Tibial artery (tissue), 4 donors: ENCODE measurements around the gene THAP2.

Experiments
- DNase-seq, 2 donors: peaks; one replicate each; pipeline ENCODE4 v3.0.0-alpha.2; 2019
- H3K27ac ChIP-seq, 2 donors: fragments of 200-600 bp; sonication (generic) in 1 of 2; 1 replicate in 1 of 2; 2 replicates in 1 of 2; pipeline ENCODE4 v1.5.1; 2018 to 2019; ENCODE audit warnings: mild to moderate bottlenecking in 1 of 2
- H3K27me3 ChIP-seq, 2 donors: fragments of 200-600 bp; sonication (generic) in 1 of 2; one replicate each; pipeline versions ENCODE4 v1.5.1 to v1.6.0; 2016 to 2019
- H3K36me3 ChIP-seq, 3 donors: fragments of 200-600 bp; sonication (generic) in 2 of 3; one replicate each; pipeline ENCODE4 v1.5.1; 2016 to 2019; ENCODE audit warnings: mild to moderate bottlenecking in 2 of 3
- H3K4me1 ChIP-seq, 4 donors: fragments of 200-600 bp; sonication (generic) in 2 of 4; 1 replicate in 3 of 4; 2 replicates in 1 of 4; pipeline ENCODE4 v1.5.1; 2016 to 2019
- H3K4me3 ChIP-seq, 2 donors: fragments of 200-600 bp; sonication (generic) in 1 of 2; 1 replicate in 1 of 2; 2 replicates in 1 of 2; pipeline ENCODE4 v1.5.1; 2018 to 2019; ENCODE audit warnings: mild to moderate bottlenecking in 2 of 2
- H3K9me3 ChIP-seq, 3 donors: fragments of 200-600 bp; sonication (generic) in 1 of 3; one replicate each; pipeline ENCODE4 v1.5.1; 2016 to 2019
- intact Hi-C: fragments of 100-400 bp; cut with DNase I; formaldehyde crosslinking; loops from one replicate; pipeline ENCODE4 v1.15.0; 2023; ENCODE audit warnings: low total_unique reads
- TF ChIP-seq, protein P1 (sequence below), 2 experiments: fragments of 200-600 bp in 1 of 2; fragments of 450-650 bp in 1 of 2; IDR thresholded peaks; one replicate each; pipeline ENCODE4 v1.5.1; 2017 to 2019; ENCODE audit warnings: antibody characterized with exemption in 2 of 2, mild to moderate bottlenecking in 1 of 2, moderate library complexity in 1 of 2

THAP2 gene

DNA sequence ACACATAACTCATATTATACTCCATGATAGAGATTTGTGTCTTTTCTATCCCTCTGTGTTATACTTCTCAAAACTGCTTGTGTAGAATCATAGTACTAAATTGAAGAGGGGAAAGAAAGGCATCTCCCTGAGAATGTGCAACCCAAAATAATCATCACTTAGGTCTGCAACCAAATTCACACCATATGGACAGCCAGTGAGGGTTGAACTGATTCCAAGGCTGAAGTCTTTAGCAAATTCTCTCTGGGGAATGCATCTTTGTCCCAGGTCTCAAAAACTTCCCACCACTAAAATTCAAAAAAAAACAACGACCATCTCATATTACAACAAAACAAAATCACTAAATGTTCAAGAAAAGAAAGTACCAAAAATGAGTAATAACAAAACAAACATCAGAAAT lies 11.4 kb upstream of the THAP2 start:
- Histone ChIP-seq H3K36me3 (peaks cover 19 to 40% (median 29%) of the 10 kb centered on the region in 3 donors), H3K27ac (no peak overlapping the region), H3K27me3 (no peaks in the 10 kb centered on the region), H3K4me3 (no peak overlapping the region), H3K9me3 (peaks cover 0 to 4% (median 0%) of the 10 kb centered on the region in 3 donors), H3K4me1 (peaks cover 0 to 50% (median 5%) of the 10 kb centered on the region in 4 donors)
- intact Hi-C loops, result no loop called here
- no peak for DNase-seq
- TF ChIP-seq, protein P1, sequence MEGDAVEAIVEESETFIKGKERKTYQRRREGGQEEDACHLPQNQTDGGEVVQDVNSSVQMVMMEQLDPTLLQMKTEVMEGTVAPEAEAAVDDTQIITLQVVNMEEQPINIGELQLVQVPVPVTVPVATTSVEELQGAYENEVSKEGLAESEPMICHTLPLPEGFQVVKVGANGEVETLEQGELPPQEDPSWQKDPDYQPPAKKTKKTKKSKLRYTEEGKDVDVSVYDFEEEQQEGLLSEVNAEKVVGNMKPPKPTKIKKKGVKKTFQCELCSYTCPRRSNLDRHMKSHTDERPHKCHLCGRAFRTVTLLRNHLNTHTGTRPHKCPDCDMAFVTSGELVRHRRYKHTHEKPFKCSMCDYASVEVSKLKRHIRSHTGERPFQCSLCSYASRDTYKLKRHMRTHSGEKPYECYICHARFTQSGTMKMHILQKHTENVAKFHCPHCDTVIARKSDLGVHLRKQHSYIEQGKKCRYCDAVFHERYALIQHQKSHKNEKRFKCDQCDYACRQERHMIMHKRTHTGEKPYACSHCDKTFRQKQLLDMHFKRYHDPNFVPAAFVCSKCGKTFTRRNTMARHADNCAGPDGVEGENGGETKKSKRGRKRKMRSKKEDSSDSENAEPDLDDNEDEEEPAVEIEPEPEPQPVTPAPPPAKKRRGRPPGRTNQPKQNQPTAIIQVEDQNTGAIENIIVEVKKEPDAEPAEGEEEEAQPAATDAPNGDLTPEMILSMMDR (IDR thresholded peaks at IDR 0.05), result no peak

DNA sequence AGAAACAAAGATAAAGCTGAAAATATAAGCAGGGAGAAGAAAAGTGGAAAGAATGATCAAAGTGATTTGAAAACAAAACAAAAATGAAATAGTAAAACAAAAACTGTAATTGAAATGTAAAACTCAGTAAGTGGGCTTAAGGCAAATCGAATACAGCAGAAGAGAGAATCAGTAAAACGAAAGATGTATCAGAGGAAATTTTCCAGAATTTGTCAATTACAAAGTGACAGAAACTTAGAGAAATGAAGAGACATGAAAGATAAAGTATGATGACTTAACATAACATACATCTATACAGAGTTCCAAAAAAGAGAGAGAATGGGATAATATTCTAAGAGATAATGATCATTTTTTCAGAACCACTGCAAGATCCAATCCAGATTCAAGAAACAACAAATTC lies 11.0 kb upstream of the THAP2 start:
- H3K27ac ChIP-seq, result no peak overlapping the region
- H3K36me3 ChIP-seq, result peaks cover 24 to 44% (median 31%) of the 10 kb centered on the region in 3 donors
- intact Hi-C loops, result no loop called here
- H3K4me3 ChIP-seq, result no peak overlapping the region
- TF ChIP-seq, protein P1 (IDR thresholded peaks at IDR 0.05), result no peak
- peaks cover 0 to 4% (median 0%) of the 10 kb centered on the region in 3 donors for H3K9me3 ChIP-seq
- no peaks in the 10 kb centered on the region for H3K27me3 ChIP-seq
- peaks cover 0 to 50% (median 3%) of the 10 kb centered on the region in 4 donors for H3K4me1 ChIP-seq
- no peak for DNase-seq

DNA sequence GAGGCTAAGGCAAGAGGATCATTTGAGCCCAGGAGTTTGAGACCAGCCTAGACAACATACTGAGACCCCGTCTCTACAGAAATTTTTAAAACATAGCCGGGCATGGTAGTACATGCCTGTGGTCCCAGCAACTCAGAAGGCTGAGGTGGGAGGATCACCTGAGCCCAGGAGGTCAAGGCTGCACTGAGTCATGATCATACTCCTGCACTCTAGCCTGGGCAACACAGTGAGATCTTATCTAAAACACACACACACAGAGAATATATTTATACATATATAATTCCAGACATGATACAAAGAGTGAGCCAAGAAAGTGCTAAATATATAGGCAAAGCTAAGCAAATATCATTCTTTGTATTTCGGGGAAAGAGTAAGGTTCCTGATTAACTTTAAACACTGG lies 9.9 kb upstream of the THAP2 start:
- Histone ChIP-seq H3K4me1 (peaks cover 0 to 47% (median 3%) of the 10 kb centered on the region in 4 donors), H3K4me3 (no peak overlapping the region), H3K9me3 (peaks cover 0 to 4% (median 0%) of the 10 kb centered on the region in 3 donors), H3K27me3 (no peaks in the 10 kb centered on the region), H3K36me3 (peaks cover 28 to 55% (median 42%) of the 10 kb centered on the region in 3 donors), H3K27ac (no peak overlapping the region)
- TF ChIP-seq, protein P1 (IDR thresholded peaks at IDR 0.05), result no peak
- intact Hi-C loops, result no loop called here
- no peak for DNase-seq

DNA sequence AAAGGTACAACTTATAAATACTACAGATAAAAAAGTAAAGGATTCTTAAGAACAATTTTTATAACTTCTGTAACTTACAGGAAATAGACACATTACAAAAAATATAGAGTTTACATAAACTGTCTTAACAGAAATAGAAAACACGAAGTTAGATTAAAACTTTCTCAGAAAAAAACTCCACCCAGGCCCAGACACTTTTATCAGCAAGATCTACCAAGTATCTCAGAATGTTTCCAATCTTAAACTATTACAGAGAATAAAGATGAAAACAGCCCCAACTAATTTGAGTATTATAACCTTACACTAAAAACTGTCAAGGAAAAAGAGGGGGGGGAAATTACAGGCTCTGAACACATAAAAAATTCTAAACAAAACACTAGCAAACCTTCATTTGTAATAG lies 8.6 kb upstream of the THAP2 start:
- no peak overlapping the region for H3K27ac ChIP-seq
- no peak for DNase-seq
- H3K27me3 ChIP-seq, result no peaks in the 10 kb centered on the region
- peaks cover 37 to 55% (median 50%) of the 10 kb centered on the region in 3 donors for H3K36me3 ChIP-seq
- H3K4me1 ChIP-seq, result peaks cover 0 to 53% (median 4%) of the 10 kb centered on the region in 4 donors
- no peak overlapping the region for H3K4me3 ChIP-seq
- peaks cover 0 to 4% (median 0%) of the 10 kb centered on the region in 3 donors for H3K9me3 ChIP-seq
- TF ChIP-seq, protein P1 (IDR thresholded peaks at IDR 0.05), result no peak
- intact Hi-C loops, result no loop called here

DNA sequence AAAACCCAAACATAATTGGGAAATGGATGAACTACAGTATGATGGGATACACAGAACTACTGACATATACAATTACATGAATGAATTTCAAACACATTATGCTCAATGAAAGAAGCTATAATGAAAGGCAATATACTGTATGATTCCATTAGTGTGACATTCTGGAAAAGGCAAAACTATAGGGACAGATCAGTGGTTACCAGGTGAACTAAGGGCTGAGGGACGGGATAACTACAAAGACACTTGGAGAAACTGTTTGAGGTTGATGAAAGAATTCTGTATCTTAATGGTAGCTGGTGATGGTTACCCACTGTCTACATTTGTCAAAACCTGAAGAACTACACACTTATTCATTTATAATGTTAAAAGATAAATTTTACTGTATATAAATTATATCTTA lies 8.2 kb upstream of the THAP2 start:
- Histone ChIP-seq H3K4me3 (no peak overlapping the region), H3K36me3 (peaks cover 37 to 55% (median 50%) of the 10 kb centered on the region in 3 donors), H3K27ac (no peak overlapping the region), H3K4me1 (peaks cover 0 to 53% (median 7%) of the 10 kb centered on the region in 4 donors), H3K27me3 (no peaks in the 10 kb centered on the region), H3K9me3 (peaks cover 0 to 4% (median 0%) of the 10 kb centered on the region in 3 donors)
- intact Hi-C loops, result no loop called here
- DNase-seq, result no peak
- TF ChIP-seq, protein P1 (IDR thresholded peaks at IDR 0.05), result no peak

DNA sequence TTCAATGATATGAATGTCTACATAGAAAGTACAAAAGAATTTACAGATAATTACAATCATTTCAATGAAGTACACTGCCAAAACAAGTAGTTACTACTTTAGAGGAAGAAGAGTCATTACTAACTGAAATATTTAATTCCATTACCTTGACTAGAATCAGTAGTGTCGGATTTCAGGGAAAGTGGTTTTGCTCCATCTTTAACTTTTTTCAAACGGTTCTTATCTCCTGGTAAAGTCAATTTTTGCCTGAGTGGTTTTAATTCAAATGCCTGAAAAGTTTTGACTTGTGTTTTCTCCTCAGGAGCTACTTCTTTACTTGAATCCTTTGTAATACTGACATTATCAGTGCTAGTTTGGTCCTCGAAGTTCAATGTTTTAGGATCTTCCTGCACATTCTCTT lies 7.4 kb upstream of the THAP2 start:
- intact Hi-C loops, result no loop called here
- Histone ChIP-seq H3K4me1 (peaks cover 0 to 53% (median 10%) of the 10 kb centered on the region in 4 donors), H3K27me3 (no peaks in the 10 kb centered on the region), H3K27ac (no peak overlapping the region), H3K9me3 (peaks cover 0 to 4% (median 0%) of the 10 kb centered on the region in 3 donors), H3K4me3 (no peak overlapping the region), H3K36me3 (peaks cover 37 to 55% (median 50%) of the 10 kb centered on the region in 3 donors)
- TF ChIP-seq, protein P1 (IDR thresholded peaks at IDR 0.05), result no peak
- no peak for DNase-seq
